Thoracic aorta (tissue), 2 donors: Measurements from ENCODE around the gene SMYD2. TPM values are rescaled to one million over a fixed set of nuclear protein-coding genes. Genes with fewer than 3 reads are reported as not detected.

Experiments used
- ATAC-seq: fragments of 150-250 bp; one replicate; pipeline ENCODE4 v1.8.0; 2017; ENCODE audit warnings: low read depth; ENCODE audit not compliant: insufficient number of reproducible peaks, low FRiP score
- DNase-seq: peaks from one replicate; pipeline ENCODE4 v3.0.0-alpha.2; 2020; ENCODE audit warnings: low spot score
- H3K27ac ChIP-seq, 2 donors: fragments of 200-600 bp; sonication (generic); 1 replicate in 1 of 2; 2 replicates in 1 of 2; pipeline ENCODE4 v1.5.1; 2016; ENCODE audit warnings: mild to moderate bottlenecking in 2 of 2, moderate library complexity in 2 of 2
- H3K27me3 ChIP-seq: fragments of 200-600 bp; sonication (generic); replicated peaks from 2 replicates; pipeline ENCODE4 v1.6.0; 2016; ENCODE audit warnings: mild to moderate bottlenecking; ENCODE audit not compliant: insufficient read depth
- H3K36me3 ChIP-seq: fragments of 200-600 bp; sonication (generic); one replicate; pipeline ENCODE4 v1.5.1; 2016
- H3K4me1 ChIP-seq, 2 donors: fragments of 200-600 bp; sonication (generic); 1 replicate in 1 of 2; 2 replicates in 1 of 2; pipeline versions ENCODE4 v1.5.1 to v1.6.0; 2016; ENCODE audit warnings: low read depth in 2 of 2, mild to moderate bottlenecking in 1 of 2; ENCODE audit not compliant: control insufficient read depth in 1 of 2
- H3K4me3 ChIP-seq: fragments of 200-600 bp; sonication (generic); 2 replicates; pipeline ENCODE4 v1.5.1; 2016; ENCODE audit warnings: mild to moderate bottlenecking
- H3K9me3 ChIP-seq: fragments of 200-600 bp; sonication (generic); 2 replicates; pipeline ENCODE4 v1.5.1; 2016
- CTCF ChIP-seq: fragments of 200-600 bp; sonication (generic); IDR thresholded peaks from one replicate; pipeline ENCODE4 v1.5.1; 2019; ENCODE audit warnings: antibody characterized with exemption
- total RNA-seq, 2 donors: library from RNA; depleted of rRNA; stranded (reverse); fragments of >200 nt; gene quantifications; one replicate each; pipeline versions ENCODE4 v1.1.0 to v1.2.3, GENCODE V29; 2016

The SMYD2 gene
- total RNA-seq, 2 donors from 2014 or later: 10.9 to 13.4 TPM

- Histone ChIP-seq H3K27ac (no peak overlapping the region), H3K36me3 (no peaks in the 10 kb centered on the region), H3K4me3 (no peak overlapping the region), H3K4me1 (no peaks in the 10 kb centered on the region), H3K9me3 (no peaks in the 10 kb centered on the region), H3K27me3 (no peaks in the 10 kb centered on the region)
- no peak for TF ChIP-seq CTCF
- no peak for ATAC-seq
- DNase-seq: no peak
Measured at GRCh38 chr1:214316593-214316992, 35.6 kb downstream of the SMYD2 start.

- ATAC-seq: no peak
- TF ChIP-seq CTCF: no peak
- no peak overlapping the region for H3K4me3 ChIP-seq
Measured at GRCh38 chr1:214317300-214317699, 36.3 kb downstream of the SMYD2 start.

GRCh38 chr1:214317734-214318133 lies 36.8 kb downstream of the SMYD2 start:
- Histone ChIP-seq H3K36me3 (no peaks in the 10 kb centered on the region), H3K27me3 (no peaks in the 10 kb centered on the region), H3K27ac (no peak overlapping the region), H3K4me3 (no peak overlapping the region), H3K9me3 (no peaks in the 10 kb centered on the region), H3K4me1 (no peaks in the 10 kb centered on the region)
- ATAC-seq (no peak), DNase-seq (no peak)
- no peak for TF ChIP-seq CTCF

More at GRCh38 chr1:214317300-214317699, 36.3 kb downstream of the SMYD2 start:
- no peaks in the 10 kb centered on the region for H3K4me1 ChIP-seq
- H3K27ac ChIP-seq: no peak overlapping the region
- no peak for DNase-seq
- H3K36me3 ChIP-seq: no peaks in the 10 kb centered on the region
- H3K9me3 ChIP-seq: no peaks in the 10 kb centered on the region
- no peaks in the 10 kb centered on the region for H3K27me3 ChIP-seq

DNA sequence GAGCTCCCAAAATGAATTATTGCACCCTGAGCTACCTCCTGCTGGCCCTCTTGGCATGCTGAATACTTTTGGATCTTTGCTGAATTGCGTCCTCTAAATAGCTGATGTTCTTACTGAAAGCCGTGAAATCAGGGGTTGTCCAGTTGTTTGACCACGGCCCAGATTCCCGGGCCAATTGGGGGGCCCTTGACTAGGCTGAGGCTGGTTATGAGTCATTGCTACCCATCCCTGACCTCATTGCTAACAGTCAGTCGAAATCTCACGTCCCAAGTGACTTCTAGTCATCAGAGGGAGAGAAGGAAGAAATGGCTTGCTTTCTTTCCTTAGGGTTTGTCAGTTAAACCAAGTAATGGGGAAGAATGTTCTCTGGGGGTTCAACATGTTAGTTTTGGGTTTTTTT lies 37.4 kb downstream of the SMYD2 start:
- Histone ChIP-seq H3K4me1 (no peaks in the 10 kb centered on the region), H3K36me3 (no peaks in the 10 kb centered on the region), H3K27ac (no peak overlapping the region), H3K27me3 (no peaks in the 10 kb centered on the region), H3K9me3 (no peaks in the 10 kb centered on the region), H3K4me3 (no peak overlapping the region)
- DNase-seq (no peak), ATAC-seq (no peak)
- TF ChIP-seq CTCF: no peak

- no peaks in the 10 kb centered on the region for H3K36me3 ChIP-seq
- no peak for ATAC-seq
Measured at GRCh38 chr1:214318956-214319736, 38.2 kb downstream of the SMYD2 start.

More at GRCh38 chr1:214318956-214319736, 38.2 kb downstream of the SMYD2 start:
- DNase-seq: no peak
- TF ChIP-seq CTCF: no peak
- H3K27ac ChIP-seq: no peak overlapping the region
- no peaks in the 10 kb centered on the region for H3K27me3 ChIP-seq
- H3K4me1 ChIP-seq: no peaks in the 10 kb centered on the region
- H3K4me3 ChIP-seq: no peak overlapping the region
- H3K9me3 ChIP-seq: no peaks in the 10 kb centered on the region
